ENCODE results near the gene TSPAN17. TPM values are rescaled to one million over a fixed set of nuclear protein-coding genes. Genes with fewer than 3 reads are reported as not detected.

The TSPAN17 gene
- polyA plus RNA-seq, 3 donors, result 22.2 to 27.7 (median 24.1) TPM

- Mint-ChIP-seq H3K27ac (no peak within 1 kb of the TSS), H3K4me3 (peak within 1 kb of the TSS in 1 of 2 donors; percentile 89), H3K4me1 (peaks cover 11% of the 10 kb centered on the region), H3K9me3 (peaks cover 0 to 11% (median 4%) of the 10 kb centered on the region in 7 donors), H3K36me3 (peaks cover 0 to 4% of the 10 kb centered on the region in 2 donors), H3K27me3 (ENCODE audit: low read depth in 3 of 3) (peaks cover 72 to 86% (median 81%) of the 10 kb centered on the region in 3 donors)
- Histone ChIP-seq H3K4me1 (ENCODE audit: control insufficient read depth in 1 of 2, insufficient read depth in 2 of 2, low read length in 2 of 2) (peaks cover 0 to 5% of the 10 kb centered on the region in 2 donors), H3K27ac (ENCODE audit: low read depth in 1 of 2, low read length in 2 of 2) (no peak within 1 kb of the TSS), H3K36me3 (replicated peaks in 1 of 2; ENCODE audit: control insufficient read depth in 1 of 2, insufficient read depth in 2 of 2, low read length in 2 of 2) (no peaks in the 10 kb centered on the region), H3K4me3 (replicated peaks in 1 of 3; ENCODE audit: low read depth in 2 of 3, low read length in 3 of 3) (no peak within 1 kb of the TSS), H4K20me1 (ENCODE audit: insufficient read depth, low read length) (no peaks in the 10 kb centered on the region), H3K9me3 (replicated peaks in 1 of 2; ENCODE audit: control insufficient read depth in 1 of 2, insufficient read depth in 1 of 2, low read length in 2 of 2) (peaks cover 0 to 9% of the 10 kb centered on the region in 2 donors), H2AFZ (ENCODE audit: insufficient read depth, low read depth, low read length, poor library complexity, severe bottlenecking) (no peak within 1 kb of the TSS), H3K79me2 (ENCODE audit: insufficient read depth, low read length) (no peaks in the 10 kb centered on the region), H3K27me3 (ENCODE audit: control insufficient read depth in 2 of 2, insufficient read depth in 2 of 2, low read length in 2 of 2) (peaks cover 41 to 89% of the 10 kb centered on the region in 2 donors), H3K4me2 (replicated peaks; ENCODE audit: extremely low read depth, low read length, poor library complexity, severe bottlenecking) (no peak within 1 kb of the TSS), H3K9ac (ENCODE audit: insufficient read depth, low read length, poor library complexity, severe bottlenecking) (no peak within 1 kb of the TSS)
- WGBS (ENCODE audit: insufficient coverage), result under 1% methylated on average over 84 of the region's 94 CpGs
- TF ChIP-seq, protein P1, sequence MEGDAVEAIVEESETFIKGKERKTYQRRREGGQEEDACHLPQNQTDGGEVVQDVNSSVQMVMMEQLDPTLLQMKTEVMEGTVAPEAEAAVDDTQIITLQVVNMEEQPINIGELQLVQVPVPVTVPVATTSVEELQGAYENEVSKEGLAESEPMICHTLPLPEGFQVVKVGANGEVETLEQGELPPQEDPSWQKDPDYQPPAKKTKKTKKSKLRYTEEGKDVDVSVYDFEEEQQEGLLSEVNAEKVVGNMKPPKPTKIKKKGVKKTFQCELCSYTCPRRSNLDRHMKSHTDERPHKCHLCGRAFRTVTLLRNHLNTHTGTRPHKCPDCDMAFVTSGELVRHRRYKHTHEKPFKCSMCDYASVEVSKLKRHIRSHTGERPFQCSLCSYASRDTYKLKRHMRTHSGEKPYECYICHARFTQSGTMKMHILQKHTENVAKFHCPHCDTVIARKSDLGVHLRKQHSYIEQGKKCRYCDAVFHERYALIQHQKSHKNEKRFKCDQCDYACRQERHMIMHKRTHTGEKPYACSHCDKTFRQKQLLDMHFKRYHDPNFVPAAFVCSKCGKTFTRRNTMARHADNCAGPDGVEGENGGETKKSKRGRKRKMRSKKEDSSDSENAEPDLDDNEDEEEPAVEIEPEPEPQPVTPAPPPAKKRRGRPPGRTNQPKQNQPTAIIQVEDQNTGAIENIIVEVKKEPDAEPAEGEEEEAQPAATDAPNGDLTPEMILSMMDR (IDR thresholded peaks at IDR 0.05), result no peak
- DNase-seq, result no peak
- intact Hi-C loops (cut with micrococcal nuclease), result no loop called here
Measured at GRCh38 chr5:176629853-176630680, 17.2 kb upstream of the TSPAN17 start, which contains the start of the genes EIF4E1B and SNCB. Gene EIF4E1B (plus strand): TSS chr5:176630675. CDS start chr5:176642788, 12,113 bp downstream. Gene SNCB (minus strand): TSS chr5:176630534. CDS start chr5:176629654, 880 bp downstream.

DNA sequence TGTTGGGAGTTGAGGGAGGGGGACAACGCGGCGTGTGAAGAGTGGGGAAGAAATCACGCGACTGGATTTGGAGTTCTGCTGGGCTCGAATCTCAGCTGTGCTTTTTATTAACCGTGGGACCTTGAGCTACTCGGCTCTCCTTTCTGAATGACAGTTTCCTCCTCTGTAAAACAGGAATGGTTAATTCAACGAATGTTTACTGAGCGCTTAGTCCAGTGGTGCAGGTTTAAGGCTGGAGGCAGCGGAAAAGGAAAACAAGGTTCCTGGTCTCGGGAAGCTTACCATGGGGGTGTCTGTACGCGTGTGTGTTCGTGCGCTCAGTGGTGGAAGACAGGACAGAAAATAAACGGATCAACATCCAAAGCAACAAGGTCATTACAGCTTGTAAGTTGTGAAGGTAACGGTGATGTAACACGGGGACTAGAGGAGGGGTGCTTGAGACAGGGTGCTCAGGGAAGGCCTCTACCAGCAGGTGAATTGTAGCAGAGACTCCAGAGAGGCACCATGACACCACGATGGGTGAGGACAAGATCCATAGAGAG, 16.5 kb upstream of the TSPAN17 start:
- no peak overlapping the region for H3K4me3 ChIP-seq (replicated peaks in 1 of 3; ENCODE audit: low read depth in 2 of 3, low read length in 3 of 3)
- peaks cover 75 to 89% (median 80%) of the 10 kb centered on the region in 3 donors for H3K27me3 Mint-ChIP-seq (ENCODE audit: low read depth in 3 of 3)
- no peaks in the 10 kb centered on the region for H4K20me1 ChIP-seq (ENCODE audit: insufficient read depth, low read length)
- H3K4me1 ChIP-seq (ENCODE audit: control insufficient read depth in 1 of 2, insufficient read depth in 2 of 2, low read length in 2 of 2), result peaks cover 0 to 5% of the 10 kb centered on the region in 2 donors
- H3K27me3 ChIP-seq (ENCODE audit: control insufficient read depth in 2 of 2, insufficient read depth in 2 of 2, low read length in 2 of 2), result peaks cover 41 to 84% of the 10 kb centered on the region in 2 donors
- peaks cover 0 to 17% (median 6%) of the 10 kb centered on the region in 7 donors for H3K9me3 Mint-ChIP-seq
- peaks cover 0 to 4% of the 10 kb centered on the region in 2 donors for H3K36me3 Mint-ChIP-seq
- no peak overlapping the region for H2AFZ ChIP-seq (ENCODE audit: insufficient read depth, low read depth, low read length, poor library complexity, severe bottlenecking)
- no peak overlapping the region for H3K4me2 ChIP-seq (replicated peaks; ENCODE audit: extremely low read depth, low read length, poor library complexity, severe bottlenecking)
- TF ChIP-seq, protein P1 (IDR thresholded peaks at IDR 0.05), result no peak
- H3K4me1 Mint-ChIP-seq, result peaks cover 11% of the 10 kb centered on the region
- H3K4me3 Mint-ChIP-seq, result peak overlapping the region in 1 of 2 donors; percentile 66
- no peaks in the 10 kb centered on the region for H3K36me3 ChIP-seq (replicated peaks in 1 of 2; ENCODE audit: control insufficient read depth in 1 of 2, insufficient read depth in 2 of 2, low read length in 2 of 2)
- DNase-seq, result no peak
- H3K9me3 ChIP-seq (replicated peaks in 1 of 2; ENCODE audit: control insufficient read depth in 1 of 2, insufficient read depth in 1 of 2, low read length in 2 of 2), result peaks cover 0 to 9% of the 10 kb centered on the region in 2 donors
- H3K79me2 ChIP-seq (ENCODE audit: insufficient read depth, low read length), result no peaks in the 10 kb centered on the region
- no peak overlapping the region for H3K27ac ChIP-seq (ENCODE audit: low read depth in 1 of 2, low read length in 2 of 2)
- H3K27ac Mint-ChIP-seq, result no peak overlapping the region
- H3K9ac ChIP-seq (ENCODE audit: insufficient read depth, low read length, poor library complexity, severe bottlenecking), result no peak overlapping the region
- intact Hi-C loops (cut with micrococcal nuclease), result no loop called here
- 6% methylated on average over 15 of the region's 20 CpGs for WGBS (ENCODE audit: insufficient coverage)

All from CD14-positive monocyte (primary cell).